GM19238 (cell line): Measurements from ENCODE around the gene IL36G.
"Not testable (repeated sequence)": the region's sequence is repeated elsewhere in the genome, so short reads cannot be mapped to it uniquely, and the experiment has no call there.

Experiments used
- DNase-seq: peaks from one replicate; pipeline ENCODE4 v3.0.0; 2011; ENCODE audit warnings: low spot score; ENCODE audit not compliant: insufficient read length

The IL36G gene

DNA sequence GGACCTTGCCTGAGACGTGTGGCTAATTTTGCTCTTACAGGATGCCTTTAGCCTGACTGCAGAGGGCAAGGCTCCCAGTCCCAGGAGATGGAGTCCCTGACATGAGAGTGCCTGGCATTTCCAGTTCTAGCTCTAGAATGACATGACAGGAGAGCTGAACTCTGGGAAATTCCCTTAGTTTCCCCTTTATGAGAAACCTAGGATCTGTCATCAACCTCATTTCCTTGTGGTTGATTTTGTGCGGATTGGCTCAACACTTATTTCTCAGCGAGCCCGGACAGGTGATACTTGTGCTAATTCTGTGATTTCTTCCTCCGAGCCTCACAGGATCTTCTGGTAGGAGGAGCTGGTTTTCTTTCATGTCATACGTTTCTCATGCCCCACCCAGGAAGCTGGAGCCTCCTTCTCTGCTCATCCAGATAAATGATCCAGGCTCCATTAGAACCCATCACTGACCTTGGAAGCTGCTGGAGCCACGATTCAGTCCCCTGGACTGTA lies at the start of gene IL36G:
IL36G (plus strand) TSS at position 448 of the 498 bp plus-strand sequence. CDS start 633 bp downstream, outside the sequence.
- DNase-seq: no peak

DNA sequence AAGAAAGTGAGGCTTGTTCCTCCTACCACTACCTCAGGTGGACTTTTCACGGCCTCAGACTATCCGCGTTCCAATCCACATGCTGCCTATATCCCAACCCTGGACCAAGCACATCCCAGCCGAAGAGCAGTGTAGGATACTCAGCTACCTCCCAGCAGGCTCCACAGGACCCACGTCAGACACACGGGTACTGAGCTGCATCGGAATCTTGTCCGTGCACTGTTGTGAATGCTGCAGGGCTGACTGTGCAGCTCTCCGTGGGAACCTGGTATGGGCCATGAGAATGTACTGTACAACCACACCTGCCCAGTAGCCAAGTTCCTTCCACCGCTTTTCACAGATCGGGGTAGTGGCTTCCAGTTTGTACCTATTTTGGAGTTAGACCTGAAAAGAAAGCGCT lies 44.5 kb upstream of the IL36G start:
- DNase-seq: no peak

DNA sequence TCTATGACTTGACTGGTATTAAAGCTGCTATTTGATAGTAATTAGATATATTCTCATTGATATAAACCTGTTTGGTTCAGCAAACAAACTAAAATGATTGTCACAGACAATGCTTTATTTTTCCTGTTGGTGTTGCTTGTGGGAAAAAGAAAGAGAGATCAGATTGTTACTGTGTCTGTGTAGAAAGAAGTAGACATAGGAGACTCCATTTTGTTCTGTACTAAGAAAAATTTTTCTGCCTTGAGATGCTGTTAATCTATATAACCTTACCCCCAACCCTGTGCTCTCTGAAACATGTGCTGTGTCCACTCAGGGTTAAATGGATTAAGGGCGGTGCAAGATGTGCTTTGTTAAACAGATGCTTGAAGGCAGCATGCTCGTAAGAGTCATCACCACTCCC lies 43.7 kb upstream of the IL36G start:
- DNase-seq: not testable (repeated sequence)

- DNase-seq: no peak
Observed at GRCh38 chr2:112936927-112937232, 40.9 kb upstream of the IL36G start.

DNA sequence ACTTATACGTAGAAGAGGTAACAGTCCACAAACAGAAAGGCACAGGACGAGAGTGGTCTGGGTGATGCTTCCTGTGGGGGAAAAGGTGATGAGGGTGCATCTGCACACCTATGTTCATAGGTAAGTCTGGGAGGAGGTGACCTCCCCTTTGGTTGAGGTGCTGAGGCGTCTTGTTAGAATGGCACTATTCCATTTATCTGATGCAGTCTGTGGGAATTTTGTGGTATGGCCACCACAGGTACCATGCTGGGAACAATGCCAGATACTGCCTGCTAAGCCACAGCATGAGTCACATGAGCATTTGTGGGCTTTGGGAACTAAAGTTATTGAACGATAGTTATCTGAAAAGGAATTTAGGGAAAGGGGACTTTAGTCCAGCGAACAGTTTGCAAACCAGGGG lies 38.9 kb upstream of the IL36G start:
- DNase-seq: no peak

GRCh38 chr2:112939425-112939824 lies 38.4 kb upstream of the IL36G start:
- DNase-seq: no peak

DNA sequence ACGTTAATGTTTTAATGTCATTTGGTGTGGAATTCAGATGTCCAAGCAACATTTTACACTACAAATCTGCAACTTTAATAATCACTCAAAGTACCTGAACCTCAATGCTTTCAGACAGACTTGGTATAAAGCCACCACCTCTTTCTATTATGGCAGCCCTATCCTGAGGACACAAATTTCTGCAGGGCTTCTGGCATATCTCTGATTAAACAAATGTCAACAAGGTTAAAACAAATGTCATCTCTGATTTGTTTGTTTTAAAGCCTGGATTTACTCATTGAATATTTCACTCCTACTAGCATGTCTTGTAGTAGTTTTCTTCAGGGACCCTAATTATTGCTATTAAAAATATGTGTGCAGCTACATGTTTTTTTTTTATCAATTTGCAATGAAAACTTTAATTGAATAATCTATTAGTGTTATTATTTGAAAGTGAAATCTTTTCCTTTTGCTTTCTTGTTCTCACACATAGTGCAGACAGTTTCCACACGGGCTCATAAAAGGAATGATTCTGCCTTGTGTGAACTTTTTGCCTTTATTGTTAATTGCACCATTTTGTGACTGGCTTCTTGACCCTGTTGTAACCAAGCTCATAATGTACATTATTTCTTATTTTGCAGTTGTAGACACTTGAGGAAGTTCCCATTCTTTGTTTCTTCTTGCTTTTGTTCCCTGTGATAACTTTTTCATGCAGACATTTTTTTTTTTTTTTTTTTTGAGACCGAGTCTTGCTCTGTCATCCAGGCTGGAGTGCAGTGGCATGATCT lies 36.8 kb upstream of the IL36G start:
- no peak for DNase-seq

- DNase-seq: peak; percentile 34
Observed at GRCh38 chr2:112941753-112942653, 35.8 kb upstream of the IL36G start.

- DNase-seq: no peak
Observed at GRCh38 chr2:112942654-112943002, 35.2 kb upstream of the IL36G start.

- DNase-seq: no peak
Observed at GRCh38 chr2:112944971-112945370, 32.8 kb upstream of the IL36G start.

- DNase-seq: no peak
Observed at GRCh38 chr2:112946086-112946485, 31.7 kb upstream of the IL36G start.

- DNase-seq: no peak
Observed at GRCh38 chr2:112947374-112947773, 30.4 kb upstream of the IL36G start.

DNA sequence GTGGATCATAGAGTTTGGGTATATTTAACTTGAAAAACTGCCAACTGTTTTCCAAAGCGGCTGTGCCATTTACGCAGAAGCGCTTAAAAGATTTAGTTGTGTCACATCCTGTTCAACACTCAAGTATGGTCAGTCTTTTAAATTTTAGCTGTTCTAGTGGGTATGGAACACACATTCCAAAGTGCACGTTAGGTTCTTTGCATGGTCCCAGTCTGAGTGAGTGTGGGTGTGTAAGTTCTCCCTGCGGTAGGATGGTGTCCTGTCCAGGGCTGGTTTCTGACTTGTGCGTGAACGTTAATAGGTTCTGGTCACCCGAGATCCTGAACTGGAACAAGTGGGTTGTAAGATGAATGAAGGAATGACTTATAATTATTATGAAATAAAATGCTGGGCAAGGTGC lies 28.4 kb upstream of the IL36G start:
- no peak for DNase-seq

GRCh38 chr2:112954364-112954763 lies 23.4 kb upstream of the IL36G start:
- no peak for DNase-seq

- no peak for DNase-seq
Observed at GRCh38 chr2:112957511-112957910, 20.3 kb upstream of the IL36G start.

DNA sequence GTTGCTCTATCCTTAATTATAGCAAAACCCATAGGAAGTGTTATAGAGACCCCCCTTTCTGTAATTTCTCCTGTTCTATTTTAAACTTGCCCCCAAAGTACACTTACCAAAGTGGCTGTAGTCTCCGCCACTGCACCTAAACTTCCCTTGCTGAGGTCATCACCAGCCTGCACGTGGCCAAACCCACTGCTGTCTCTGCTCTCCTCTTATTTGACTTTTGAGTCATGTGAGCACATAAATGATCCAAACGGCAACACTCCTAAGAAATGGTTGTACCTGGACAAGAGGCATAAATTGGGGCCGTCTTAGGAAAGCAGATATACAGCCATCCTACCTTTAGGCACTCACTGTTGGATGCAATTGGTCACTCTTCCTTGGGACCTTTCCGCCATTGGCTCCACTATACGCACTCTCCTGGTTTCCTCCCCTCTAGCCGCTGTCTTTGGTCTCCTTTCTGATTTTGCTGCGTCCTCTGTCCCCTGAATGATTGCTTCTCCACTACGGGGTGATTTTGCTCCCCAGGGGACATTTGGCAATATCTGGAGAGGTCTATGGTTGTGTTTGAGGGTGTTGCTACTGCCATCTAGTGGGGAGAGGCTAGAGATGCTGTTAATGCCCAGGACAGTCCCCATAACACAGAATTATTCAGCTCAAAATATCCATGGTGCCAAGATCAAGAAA lies 19.2 kb upstream of the IL36G start:
- DNase-seq: peak; percentile 29

GRCh38 chr2:112959109-112959812 lies 18.5 kb upstream of the IL36G start:
- no peak for DNase-seq

DNA sequence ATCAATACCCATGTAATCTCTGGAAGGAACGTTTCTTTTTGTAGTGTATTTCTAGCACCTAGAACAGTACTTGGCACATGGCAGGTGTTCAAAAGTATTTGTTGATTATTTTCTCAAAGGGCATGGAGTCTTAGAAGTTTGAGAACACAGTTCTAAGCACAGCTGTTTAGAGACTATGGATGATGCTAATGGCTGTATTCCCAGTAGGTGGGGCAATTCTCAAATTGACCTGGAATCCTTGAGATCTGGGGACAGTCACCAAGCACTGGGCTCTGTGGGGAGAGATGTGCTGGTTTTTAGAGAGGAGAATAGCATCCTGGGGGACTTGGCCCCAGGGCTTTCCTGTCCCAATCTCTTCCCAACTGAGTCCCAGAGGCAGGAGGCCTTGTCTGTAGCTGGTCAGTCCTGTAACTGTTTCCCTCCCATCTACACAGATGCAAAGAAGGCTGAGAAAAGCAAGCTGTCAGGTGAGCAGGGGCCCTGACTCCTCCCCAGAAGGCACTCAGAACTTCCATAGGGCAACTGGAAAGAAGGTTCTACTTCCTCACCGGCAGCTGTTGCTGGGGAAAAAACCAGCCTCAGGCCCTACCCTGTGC lies 17.5 kb upstream of the IL36G start:
- no peak for DNase-seq

DNA sequence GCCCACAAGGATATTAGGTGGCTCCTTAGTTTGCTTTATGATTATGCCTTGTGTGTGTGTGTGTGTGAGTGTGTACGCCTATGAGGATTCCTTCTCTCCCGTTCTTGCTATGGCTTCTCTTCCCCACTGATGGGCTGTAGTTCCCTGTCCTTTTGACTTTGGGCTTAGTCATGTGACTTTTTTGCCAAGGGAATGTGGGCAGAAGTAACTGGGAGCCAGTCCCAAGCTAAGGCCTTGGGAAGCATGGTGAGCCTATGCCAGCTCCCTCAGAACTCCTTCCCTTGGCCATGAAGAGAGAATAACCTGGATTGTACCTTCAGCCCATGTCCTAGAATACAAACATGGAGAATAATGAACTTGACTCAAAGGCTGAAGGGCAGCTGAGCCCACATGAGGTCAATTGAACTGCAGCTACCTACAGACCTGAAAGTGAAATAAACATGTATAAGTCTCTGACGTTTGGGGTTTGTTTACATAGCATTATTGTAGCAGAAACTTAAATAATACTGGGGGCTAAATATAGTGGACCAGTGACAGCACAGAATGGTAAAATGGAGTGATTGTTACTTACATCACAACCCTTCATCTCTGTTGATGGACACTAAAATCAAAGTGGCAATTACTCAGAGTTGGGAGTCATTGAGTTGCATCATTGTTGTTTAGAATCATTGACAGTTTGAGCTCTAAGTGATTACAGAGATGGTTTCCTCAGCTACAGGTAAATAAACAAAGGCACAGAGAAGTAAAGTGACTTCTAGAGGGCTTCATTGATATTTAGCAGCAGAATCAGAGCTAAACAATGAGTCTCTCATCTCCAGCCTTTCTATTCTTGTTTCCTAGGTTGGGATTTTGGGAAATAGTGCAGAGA lies 15.3 kb upstream of the IL36G start:
- no peak for DNase-seq

GRCh38 chr2:112967023-112967422 lies 10.8 kb upstream of the IL36G start:
- DNase-seq: no peak
